ENCODE results near the gene AOX1. TPM values are rescaled to one million over a fixed set of nuclear protein-coding genes. Genes with fewer than 3 reads are reported as not detected.

Gene AOX1
- total and polyA plus RNA-seq, 9 of the 15 experiments (the other 6 are each of a cell fraction or from before 2014, with no cell fraction given): 0.10 to 0.55 (median 0.20) TPM; not detected in 6

DNA sequence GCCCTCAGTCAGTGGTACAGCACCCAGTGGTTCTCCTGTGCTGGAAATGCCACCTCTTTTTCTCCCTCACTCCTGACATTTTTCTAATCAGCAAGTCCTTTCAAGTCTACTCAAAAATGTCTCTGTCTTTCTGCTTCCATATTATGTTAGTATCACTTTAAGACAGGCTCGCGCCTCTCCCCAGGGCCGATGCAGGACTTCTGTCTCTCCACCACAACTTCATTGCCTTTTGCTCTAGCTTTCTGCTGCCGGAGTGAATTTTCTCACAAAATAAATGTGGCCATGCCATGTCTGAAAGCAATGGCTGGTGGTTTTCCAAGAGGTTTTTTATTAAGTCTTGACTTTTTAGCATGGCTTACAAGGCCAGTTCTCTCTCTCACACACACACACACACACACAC lies 73.6 kb downstream of the AOX1 start:
- Histone ChIP-seq H3K36me3 (ENCODE audit: control insufficient read depth, insufficient read depth, low read length) (no peaks in the 10 kb centered on the region), H2AFZ (ENCODE audit: low read depth, low read length) (peak overlapping the region; percentile 32; the same call in 1 of the 2 replicates), H3K4me1 (replicated peaks in 1 of 2; ENCODE audit: control insufficient read depth in 2 of 2, insufficient read depth in 2 of 2, low read length in 2 of 2) (no peaks in the 10 kb centered on the region; a peak in 1 of 5 replicates), H3K9ac (ENCODE audit: insufficient read depth in 1 of 2, low read depth in 2 of 2, low read length in 2 of 2) (no peak overlapping the region), H3K27ac (ENCODE audit: extremely low read depth, low read depth, low read length) (no peak overlapping the region), H3K4me2 (ENCODE audit: insufficient read depth, low read length) (no peak overlapping the region), H3K79me2 (ENCODE audit: control insufficient read depth, insufficient read depth, low read length) (no peaks in the 10 kb centered on the region), H4K20me1 (replicated peaks; ENCODE audit: control insufficient read depth, insufficient read depth, low read length) (no peaks in the 10 kb centered on the region), H3K4me3 (no peak overlapping the region), H3K27me3 (ENCODE audit: control insufficient read depth in 2 of 2, insufficient read depth in 2 of 2, low read length in 2 of 2) (no peaks in the 10 kb centered on the region), H3K9me3 (replicated peaks; ENCODE audit: control insufficient read depth, insufficient read depth, low read depth, low read length) (no peaks in the 10 kb centered on the region), H3K9me1 (ENCODE audit: control insufficient read depth, insufficient read depth, low read length) (no peaks in the 10 kb centered on the region)
- POLR2A ChIA-PET: no interaction called here
- in situ Hi-C loops (cut with MboI): no loop called here
- no peak for DNase-seq (ENCODE audit: extremely low read depth in 1 of 4, low spot score in 3 of 4)
- BruUV-seq (replicated peaks): no TSS peak
- FAIRE-seq: no peak
- WGBS (ENCODE audit: insufficient coverage, low coverage, missing lambda C conversion rate): 6% methylated on average over 4 of the region's 4 CpGs
- ATAC-seq: peak; percentile 58; the same call in 1 of the 3 replicates
- intact Hi-C loops (cut with micrococcal nuclease): no loop called here
- TF ChIP-seq KDM5B (IDR thresholded peaks at IDR 0.05; ENCODE audit: insufficient replicate concordance, low read depth, low read length): no peak
- TF ChIP-seq PHTF2 (CRISPR knock-in tag; IDR thresholded peaks at IDR 0.05): no peak
- TF ChIP-seq ZNF408 (CRISPR knock-in tag; IDR thresholded peaks at IDR 0.05; ENCODE audit: low read depth): no peak
- TF ChIP-seq CREM (IDR thresholded peaks at IDR 0.05; ENCODE audit: low read depth): no peak
- no peak for TF ChIP-seq CSDE1 (IDR thresholded peaks at IDR 0.05)
- TF ChIP-seq, protein P1, sequence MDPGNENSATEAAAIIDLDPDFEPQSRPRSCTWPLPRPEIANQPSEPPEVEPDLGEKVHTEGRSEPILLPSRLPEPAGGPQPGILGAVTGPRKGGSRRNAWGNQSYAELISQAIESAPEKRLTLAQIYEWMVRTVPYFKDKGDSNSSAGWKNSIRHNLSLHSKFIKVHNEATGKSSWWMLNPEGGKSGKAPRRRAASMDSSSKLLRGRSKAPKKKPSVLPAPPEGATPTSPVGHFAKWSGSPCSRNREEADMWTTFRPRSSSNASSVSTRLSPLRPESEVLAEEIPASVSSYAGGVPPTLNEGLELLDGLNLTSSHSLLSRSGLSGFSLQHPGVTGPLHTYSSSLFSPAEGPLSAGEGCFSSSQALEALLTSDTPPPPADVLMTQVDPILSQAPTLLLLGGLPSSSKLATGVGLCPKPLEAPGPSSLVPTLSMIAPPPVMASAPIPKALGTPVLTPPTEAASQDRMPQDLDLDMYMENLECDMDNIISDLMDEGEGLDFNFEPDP (CRISPR knock-in tag; IDR thresholded peaks at IDR 0.05): no peak
- no peak for TF ChIP-seq ELF1 (tag; IDR thresholded peaks at IDR 0.05)
- no peak for TF ChIP-seq RBM15 (IDR thresholded peaks at IDR 0.05; ENCODE audit: insufficient read depth, low read length)
- no peak for TF ChIP-seq KAT7 (CRISPR knock-in tag; IDR thresholded peaks at IDR 0.05; ENCODE audit: borderline replicate concordance)
- CTCF ChIA-PET (ENCODE audit: low intra/inter-chr PET ratio): no interaction called here

Measured in K562 (cell line).